Retinal pigment epithelial cell (primary cell): ENCODE measurements around the gene UBE2I.
"Not testable (repeated sequence)": the region's sequence is repeated elsewhere in the genome, so short reads cannot be mapped to it uniquely, and the experiment has no call there.

Source experiments
- DNase-seq: peaks from one replicate; pipeline ENCODE4 v3.0.0-alpha.2; 2010; ENCODE audit warnings: low read depth
- H3K4me3 ChIP-seq: 2 replicates; pipeline ENCODE4 v1.5.1; 2011; ENCODE audit warnings: mild to moderate bottlenecking, low read length, control low read depth, moderate library complexity
- CTCF ChIP-seq: conservative IDR thresholded peaks from 2 replicates; pipeline ENCODE4 v1.5.1; 2011; ENCODE audit warnings: low read depth, low read length, control low read depth, inconsistent platforms

Gene UBE2I

GRCh38 chr16:1263591-1264344 is 45.7 kb upstream of the UBE2I start:
- no peak overlapping the region for H3K4me3 ChIP-seq
- TF ChIP-seq CTCF: no peak
- no peak for DNase-seq

- TF ChIP-seq CTCF: no peak
- DNase-seq: no peak
- no peak overlapping the region for H3K4me3 ChIP-seq
Measured at GRCh38 chr16:1264345-1265089, 44.9 kb upstream of the UBE2I start.

- TF ChIP-seq CTCF: no peak
- DNase-seq: no peak
- H3K4me3 ChIP-seq: no peak overlapping the region
Measured at GRCh38 chr16:1265090-1265630, 44.3 kb upstream of the UBE2I start.

- no peak for TF ChIP-seq CTCF
- no peak for DNase-seq
- no peak overlapping the region for H3K4me3 ChIP-seq
Measured at GRCh38 chr16:1265826-1266225, 43.6 kb upstream of the UBE2I start.

GRCh38 chr16:1269418-1269817 is 40.0 kb upstream of the UBE2I start:
- DNase-seq, H3K4me3 ChIP-seq: not testable (repeated sequence)

- no peak for DNase-seq
- no peak for TF ChIP-seq CTCF
- H3K4me3 ChIP-seq: no peak overlapping the region
Measured at GRCh38 chr16:1271380-1271723, 38.1 kb upstream of the UBE2I start.

GRCh38 chr16:1271724-1272413 is 37.6 kb upstream of the UBE2I start:
- peak; percentile 9 for DNase-seq
- H3K4me3 ChIP-seq: not testable (repeated sequence)
